Glutamatergic neuron (in vitro differentiated cells): ENCODE data around the gene THSD4. TPM values are rescaled to one million over a fixed set of nuclear protein-coding genes. Genes with fewer than 3 reads are reported as not detected.

Source experiments
- DNase-seq: peaks from one replicate; pipeline ENCODE4 v3.0.0; 2022
- H3K27ac Mint-ChIP-seq: one replicate; pipeline ENCODE4 v1.8.0; 2020; ENCODE audit warnings: mild to moderate bottlenecking, mixed read lengths, inconsistent platforms; ENCODE audit not compliant: unreplicated experiment
- H3K27me3 Mint-ChIP-seq: one replicate; pipeline ENCODE4 v1.8.0; 2020; ENCODE audit warnings: mild to moderate bottlenecking, moderate library complexity, mixed read lengths, inconsistent platforms; ENCODE audit not compliant: unreplicated experiment
- H3K36me3 Mint-ChIP-seq: one replicate; pipeline ENCODE4 v1.8.0; 2020; ENCODE audit warnings: mild to moderate bottlenecking, mixed read lengths, inconsistent platforms; ENCODE audit not compliant: unreplicated experiment
- H3K4me1 Mint-ChIP-seq: one replicate; pipeline ENCODE4 v1.8.0; 2020; ENCODE audit warnings: mild to moderate bottlenecking, low read depth, mixed read lengths, inconsistent platforms; ENCODE audit not compliant: unreplicated experiment
- H3K4me3 Mint-ChIP-seq: one replicate; pipeline ENCODE4 v1.8.0; 2020; ENCODE audit warnings: mild to moderate bottlenecking, mixed read lengths, inconsistent platforms; ENCODE audit not compliant: unreplicated experiment
- H3K9me3 Mint-ChIP-seq: one replicate; pipeline ENCODE4 v1.8.0; 2020; ENCODE audit warnings: mild to moderate bottlenecking, moderate library complexity, mixed read lengths, inconsistent platforms; ENCODE audit not compliant: unreplicated experiment
- total RNA-seq: library from RNA; stranded (reverse); fragmentation: NEBNext Ultra II Directional; extraction: Animal tissue kit (Norgen Biotek cat#: 25700); gene quantifications from one replicate; pipeline ENCODE4 v1.2.1, GENCODE V29; 2021; ENCODE audit not compliant: unreplicated experiment
- TF ChIP-seq, protein P1 (sequence below): fragments of 200-600 bp; sonication (generic); IDR thresholded peaks from one replicate; pipeline ENCODE4 v1.5.0; 2021; ENCODE audit not compliant: partially characterized antibody, unreplicated experiment

THSD4 gene
- total RNA-seq, 1 donor from 2014 or later = 12.3 TPM

GRCh38 chr15:71570736-71571135 is 455.5 kb downstream of the THSD4 start:
- TF ChIP-seq, protein P1, sequence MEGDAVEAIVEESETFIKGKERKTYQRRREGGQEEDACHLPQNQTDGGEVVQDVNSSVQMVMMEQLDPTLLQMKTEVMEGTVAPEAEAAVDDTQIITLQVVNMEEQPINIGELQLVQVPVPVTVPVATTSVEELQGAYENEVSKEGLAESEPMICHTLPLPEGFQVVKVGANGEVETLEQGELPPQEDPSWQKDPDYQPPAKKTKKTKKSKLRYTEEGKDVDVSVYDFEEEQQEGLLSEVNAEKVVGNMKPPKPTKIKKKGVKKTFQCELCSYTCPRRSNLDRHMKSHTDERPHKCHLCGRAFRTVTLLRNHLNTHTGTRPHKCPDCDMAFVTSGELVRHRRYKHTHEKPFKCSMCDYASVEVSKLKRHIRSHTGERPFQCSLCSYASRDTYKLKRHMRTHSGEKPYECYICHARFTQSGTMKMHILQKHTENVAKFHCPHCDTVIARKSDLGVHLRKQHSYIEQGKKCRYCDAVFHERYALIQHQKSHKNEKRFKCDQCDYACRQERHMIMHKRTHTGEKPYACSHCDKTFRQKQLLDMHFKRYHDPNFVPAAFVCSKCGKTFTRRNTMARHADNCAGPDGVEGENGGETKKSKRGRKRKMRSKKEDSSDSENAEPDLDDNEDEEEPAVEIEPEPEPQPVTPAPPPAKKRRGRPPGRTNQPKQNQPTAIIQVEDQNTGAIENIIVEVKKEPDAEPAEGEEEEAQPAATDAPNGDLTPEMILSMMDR = no peak
- peaks cover 7% of the 10 kb centered on the region for H3K4me1 Mint-ChIP-seq
- no peak overlapping the region for H3K27ac Mint-ChIP-seq
- H3K36me3 Mint-ChIP-seq = peaks cover 5% of the 10 kb centered on the region
- peaks cover 1% of the 10 kb centered on the region for H3K9me3 Mint-ChIP-seq
- no peak for DNase-seq
- no peak overlapping the region for H3K4me3 Mint-ChIP-seq
- peaks cover 3% of the 10 kb centered on the region for H3K27me3 Mint-ChIP-seq

GRCh38 chr15:71571641-71572040 is 456.4 kb downstream of the THSD4 start:
- TF ChIP-seq, protein P1 = no peak
- peak overlapping the region; percentile 39 for H3K27ac Mint-ChIP-seq
- peaks cover 1% of the 10 kb centered on the region for H3K9me3 Mint-ChIP-seq
- peaks cover 3% of the 10 kb centered on the region for H3K27me3 Mint-ChIP-seq
- no peak for DNase-seq
- H3K4me3 Mint-ChIP-seq = no peak overlapping the region
- H3K36me3 Mint-ChIP-seq = peaks cover 5% of the 10 kb centered on the region
- H3K4me1 Mint-ChIP-seq = peaks cover 7% of the 10 kb centered on the region

DNA sequence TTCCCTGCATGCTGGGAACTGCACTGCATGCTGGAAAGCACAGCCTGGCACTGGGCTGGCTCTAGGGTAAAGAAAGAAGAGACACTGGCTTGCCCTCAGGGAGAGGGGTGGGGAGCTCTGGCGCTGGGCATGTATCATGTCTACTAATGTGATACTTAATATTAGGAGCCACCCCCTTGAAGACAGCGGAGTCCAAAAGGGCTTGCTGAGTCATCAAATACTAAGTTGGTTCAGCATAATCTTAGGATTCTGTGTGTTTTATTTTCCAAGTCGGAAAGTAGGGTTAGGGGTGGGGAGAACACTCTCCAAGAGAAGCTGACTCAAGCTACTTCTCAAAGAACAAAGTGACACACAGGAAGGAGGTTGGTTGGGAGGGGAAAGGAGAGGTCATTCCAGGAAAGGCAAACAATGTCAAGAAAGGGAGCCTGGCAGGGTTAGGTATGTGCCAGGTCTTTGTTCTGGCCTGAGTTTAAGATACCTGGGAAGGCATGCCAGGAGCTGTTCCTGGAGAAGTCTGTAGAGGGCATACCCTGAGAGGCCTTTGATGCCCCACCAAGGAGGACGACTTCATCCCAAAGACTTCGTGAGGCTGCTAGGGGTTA is 457.3 kb downstream of the THSD4 start:
- Mint-ChIP-seq H3K4me3 (no peak overlapping the region), H3K36me3 (peaks cover 2% of the 10 kb centered on the region), H3K27ac (no peak overlapping the region), H3K27me3 (peaks cover 3% of the 10 kb centered on the region), H3K9me3 (no peaks in the 10 kb centered on the region), H3K4me1 (peaks cover 7% of the 10 kb centered on the region)
- no peak for DNase-seq
- TF ChIP-seq, protein P1 = no peak

GRCh38 chr15:71573599-71573998 is 458.3 kb downstream of the THSD4 start:
- H3K9me3 Mint-ChIP-seq = no peaks in the 10 kb centered on the region

DNA sequence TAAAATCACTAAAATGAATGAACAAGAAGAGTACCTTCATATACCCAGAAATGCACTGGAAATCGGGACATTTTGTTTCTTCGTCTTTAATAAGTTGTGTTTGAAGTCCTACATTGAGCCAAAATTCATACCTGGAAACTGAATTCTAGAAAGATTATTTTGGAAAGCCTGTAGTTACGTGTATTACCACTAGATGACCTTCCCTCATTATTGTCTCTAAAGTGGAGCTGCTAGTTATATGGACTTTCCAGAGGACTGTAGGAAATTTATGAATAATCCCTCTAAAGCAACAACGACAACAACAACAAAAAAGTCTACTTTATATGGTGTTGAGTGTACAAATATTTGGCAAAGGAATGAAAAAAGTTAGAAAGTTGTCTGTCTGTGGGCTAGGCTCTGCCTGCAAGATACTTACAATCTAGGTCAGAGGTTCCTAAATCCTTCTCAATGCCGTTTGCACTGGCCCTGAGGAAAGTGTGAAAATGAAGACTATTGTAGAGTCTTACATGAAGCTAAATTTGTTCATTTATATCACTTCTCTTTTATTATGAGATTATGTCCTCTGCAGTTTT is 460.3 kb downstream of the THSD4 start:
- Mint-ChIP-seq H3K4me1 (peaks cover 7% of the 10 kb centered on the region), H3K27ac (no peak overlapping the region), H3K9me3 (no peaks in the 10 kb centered on the region), H3K4me3 (no peak overlapping the region), H3K36me3 (no peaks in the 10 kb centered on the region), H3K27me3 (peaks cover 2% of the 10 kb centered on the region)
- DNase-seq = no peak
- TF ChIP-seq, protein P1 = peak; percentile 60

More at GRCh38 chr15:71573599-71573998, 458.3 kb downstream of the THSD4 start:
- Mint-ChIP-seq H3K4me3 (no peak overlapping the region), H3K27ac (no peak overlapping the region), H3K36me3 (no peaks in the 10 kb centered on the region), H3K4me1 (peaks cover 7% of the 10 kb centered on the region), H3K27me3 (peaks cover 3% of the 10 kb centered on the region)
- no peak for DNase-seq
- TF ChIP-seq, protein P1 = no peak
